Body of pancreas (tissue), 4 donors: Measurements from ENCODE around the gene GNG12. TPM values are rescaled to one million over a fixed set of nuclear protein-coding genes. Genes with fewer than 3 reads are reported as not detected.

Experiments used
- ATAC-seq: fragments of 150-250 bp; one replicate; pipeline ENCODE4 v1.9.1; 2016
- DNase-seq, 4 donors: peaks; one replicate each; pipeline ENCODE4 v3.0.0-alpha.2; 2019
- H3K27ac ChIP-seq, 4 donors: fragments of 200-600 bp; sonication (generic); 1 replicate in 3 of 4; 2 replicates in 1 of 4; pipeline versions ENCODE4 v1.5.1 to v1.6.1; 2016 to 2019; ENCODE audit warnings: mild to moderate bottlenecking in 1 of 4, mixed read lengths in 1 of 4, moderate library complexity in 1 of 4
- H3K27me3 ChIP-seq, 2 donors: fragments of 200-600 bp; sonication (generic); one replicate each; pipeline ENCODE4 v1.6.0; 2016; ENCODE audit warnings: mild to moderate bottlenecking in 1 of 2
- H3K36me3 ChIP-seq, 2 donors: fragments of 200-600 bp; sonication (generic); replicated peaks in 1 of 2; 2 replicates each; pipeline ENCODE4 v1.5.1; 2016; ENCODE audit warnings: low read depth in 2 of 2; ENCODE audit not compliant: insufficient read depth in 1 of 2
- H3K4me1 ChIP-seq: fragments of 200-600 bp; sonication (generic); one replicate; pipeline ENCODE4 v1.6.0; 2016
- H3K4me3 ChIP-seq, 2 donors: fragments of 200-600 bp; sonication (generic); 1 replicate in 1 of 2; 2 replicates in 1 of 2; pipeline ENCODE4 v1.5.1; 2016 to 2019
- H3K9me3 ChIP-seq, 3 donors: fragments of 200-600 bp; sonication (generic); 1 replicate in 2 of 3; 2 replicates in 1 of 3; pipeline ENCODE4 v1.5.1; 2016
- CTCF ChIP-seq, 7 experiments: fragments of 450-650 bp in 4 of 7; fragments of 200-600 bp in 3 of 7; sonication (generic) in 3 of 7; IDR thresholded peaks; one replicate each; pipeline ENCODE4 v1.5.1; 2016 to 2019; ENCODE audit warnings: antibody characterized with exemption in 7 of 7
- POLR2A ChIP-seq, 3 donors: fragments of 450-650 bp; IDR thresholded peaks; one replicate each; pipeline ENCODE4 v1.6.1; 2016; ENCODE audit warnings: antibody characterized with exemption in 3 of 3, mild to moderate bottlenecking in 2 of 3
- WGBS, 2 donors: methylation state at CpG; one replicate each; pipeline ENCODE4 v1.1.5; 2017; 5-methylcytosine and 5-hydroxymethylcytosine counted together
- intact Hi-C: fragments of 100-400 bp; cut with DNase I; formaldehyde crosslinking; loops from one replicate; pipeline ENCODE4 v1.15.1; 2023
- total RNA-seq, 2 donors: library from RNA; depleted of rRNA; stranded (reverse); fragments of >200 nt; gene quantifications; one replicate each; pipeline ENCODE4 v1.1.0, GENCODE V29; 2016

The GNG12 gene
- total RNA-seq: 10 to 100 TPM; 26.4 to 42.3 TPM

- Histone ChIP-seq H3K27me3 (no peaks in the 10 kb centered on the region), H3K4me3 (peak within 1 kb of the TSS; percentile 73 to 87), H3K27ac (peak within 1 kb of the TSS; percentile 80 to 94 (median 84)), H3K9me3 (no peaks in the 10 kb centered on the region), H3K4me1 (peaks cover 32% of the 10 kb centered on the region), H3K36me3 (no peaks in the 10 kb centered on the region)
- intact Hi-C loops: no loop called here
- 0% methylated on average over 44 to 80 of the region's 94 CpGs for WGBS, 2 donors
- peak; percentile 88 for ATAC-seq
- peak in 2 of 3 donors; percentile 28 to 63 for TF ChIP-seq POLR2A (IDR thresholded peaks at IDR 0.05)
- TF ChIP-seq CTCF (IDR thresholded peaks at IDR 0.05): no peak
- peak; percentile 72 to 78 (median 74) for DNase-seq
These were observed at the start of gene GNG12 for GRCh38 chr1:67832737-67833601. GNG12 (minus strand) TSS chr1:67833467; CDS start chr1:67707686, 125,781 bp downstream.

GRCh38 chr1:67882196-67882958, 49.1 kb upstream of the GNG12 start:
- no peaks in the 10 kb centered on the region for H3K36me3 ChIP-seq
- no peak for TF ChIP-seq POLR2A (IDR thresholded peaks at IDR 0.05)
- TF ChIP-seq CTCF (IDR thresholded peaks at IDR 0.05): no peak
- H3K4me3 ChIP-seq: no peak overlapping the region
- H3K27me3 ChIP-seq: no peaks in the 10 kb centered on the region
- peaks cover 13% of the 10 kb centered on the region for H3K4me1 ChIP-seq
- H3K27ac ChIP-seq: no peak overlapping the region
- no peaks in the 10 kb centered on the region for H3K9me3 ChIP-seq
- no peak for ATAC-seq
- no peak for DNase-seq
- intact Hi-C loops: no loop called here

GRCh38 chr1:67880056-67880601, 46.9 kb upstream of the GNG12 start:
- peak in 3 of 4 donors; percentile 13 to 50 (median 14) for DNase-seq

GRCh38 chr1:67879485-67879884, 46.2 kb upstream of the GNG12 start:
- intact Hi-C loops: no loop called here
- TF ChIP-seq POLR2A (IDR thresholded peaks at IDR 0.05) (no peak), CTCF (IDR thresholded peaks at IDR 0.05) (no peak)
- 86 to 91% methylated on average over 1 of the region's 1 CpG for WGBS, 2 donors

More at GRCh38 chr1:67880056-67880601, 46.9 kb upstream of the GNG12 start:
- Histone ChIP-seq H3K36me3 (no peaks in the 10 kb centered on the region), H3K27me3 (no peaks in the 10 kb centered on the region), H3K27ac (peak overlapping the region in 1 of 4 donors; percentile 35), H3K4me1 (peaks cover 13% of the 10 kb centered on the region), H3K4me3 (no peak overlapping the region), H3K9me3 (no peaks in the 10 kb centered on the region)
- ATAC-seq: peak; percentile 68
- TF ChIP-seq POLR2A (IDR thresholded peaks at IDR 0.05) (no peak), CTCF (IDR thresholded peaks at IDR 0.05) (no peak)
- 25 to 27% methylated on average over 3 of the region's 3 CpGs for WGBS, 2 donors
- intact Hi-C loops: no loop called here

More at GRCh38 chr1:67879485-67879884, 46.2 kb upstream of the GNG12 start:
- H3K4me3 ChIP-seq: no peak overlapping the region
- no peaks in the 10 kb centered on the region for H3K9me3 ChIP-seq
- H3K4me1 ChIP-seq: peaks cover 13% of the 10 kb centered on the region
- ATAC-seq: no peak
- no peak overlapping the region for H3K27ac ChIP-seq
- no peaks in the 10 kb centered on the region for H3K27me3 ChIP-seq
- no peak for DNase-seq
- no peaks in the 10 kb centered on the region for H3K36me3 ChIP-seq
